Activated CD8-positive, alpha-beta memory T cell treated with anti-CD3 and anti-CD28 coated beads, Interleukin-2, amount 50 U/mL, for 1 hour (primary cell): Measurements from ENCODE around the gene CCZ1B.
"Not testable (repeated sequence)": the region's sequence is repeated elsewhere in the genome, so short reads cannot be mapped to it uniquely, and the experiment has no call there.

Experiments used
- DNase-seq: peaks from one replicate; pipeline ENCODE4 v3.0.0-alpha.2; 2020; ENCODE audit errors: extremely low read depth

Gene CCZ1B

GRCh38 chr7:6831018-6831725 lies 5.1 kb upstream of the CCZ1B start:
- DNase-seq, result no peak

GRCh38 chr7:6830026-6830425 lies 4.0 kb upstream of the CCZ1B start:
- not testable (repeated sequence) for DNase-seq

GRCh38 chr7:6829616-6830015 lies 3.5 kb upstream of the CCZ1B start:
- not testable (repeated sequence) for DNase-seq

GRCh38 chr7:6827180-6827579 lies 1.1 kb upstream of the CCZ1B start:
- DNase-seq, result not testable (repeated sequence)

GRCh38 chr7:6825236-6826125 lies 594 bp downstream of the CCZ1B start:
- not testable (repeated sequence) for DNase-seq

- not testable (repeated sequence) for DNase-seq
Measured at GRCh38 chr7:6821622-6822021, 4.5 kb downstream of the CCZ1B start.

GRCh38 chr7:6815470-6815869 lies 10.6 kb downstream of the CCZ1B start:
- DNase-seq, result not testable (repeated sequence)

GRCh38 chr7:6813011-6813410 lies 13.1 kb downstream of the CCZ1B start:
- not testable (repeated sequence) for DNase-seq

GRCh38 chr7:6807959-6808358 lies 18.1 kb downstream of the CCZ1B start:
- not testable (repeated sequence) for DNase-seq

GRCh38 chr7:6807393-6807918 lies 18.6 kb downstream of the CCZ1B start:
- DNase-seq, result not testable (repeated sequence)

- not testable (repeated sequence) for DNase-seq
Measured at GRCh38 chr7:6800331-6800730, 25.7 kb downstream of the CCZ1B start.

- DNase-seq, result not testable (repeated sequence)
Measured at GRCh38 chr7:6799887-6800286, 26.2 kb downstream of the CCZ1B start.

GRCh38 chr7:6798047-6798446 lies 28.0 kb downstream of the CCZ1B start:
- not testable (repeated sequence) for DNase-seq

GRCh38 chr7:6797218-6797617 lies 28.9 kb downstream of the CCZ1B start:
- not testable (repeated sequence) for DNase-seq

- DNase-seq, result not testable (repeated sequence)
Measured at GRCh38 chr7:6794276-6794675, 31.8 kb downstream of the CCZ1B start.

- DNase-seq, result not testable (repeated sequence)
Measured at GRCh38 chr7:6792113-6792872, 33.8 kb downstream of the CCZ1B start.

GRCh38 chr7:6789353-6789752 lies 36.7 kb downstream of the CCZ1B start:
- DNase-seq, result not testable (repeated sequence)

GRCh38 chr7:6781581-6781980 lies 44.5 kb downstream of the CCZ1B start:
- DNase-seq, result not testable (repeated sequence)

GRCh38 chr7:6761186-6761585 lies 64.9 kb downstream of the CCZ1B start:
- DNase-seq, result not testable (repeated sequence)

- not testable (repeated sequence) for DNase-seq
Measured at GRCh38 chr7:6753964-6754363, 72.1 kb downstream of the CCZ1B start, which contains the start of gene RSPH10B2. Gene RSPH10B2, plus strand, starts transcription at chr7:6754103. Its CDS starts 3,575 bp downstream, at chr7:6757678.

- DNase-seq, result not testable (repeated sequence)
Measured at GRCh38 chr7:6750173-6750572, 75.9 kb downstream of the CCZ1B start.
